ENCODE measurements around the gene GALNT18.

GALNT18 gene

GRCh38 chr11:11500744-11501487 is 120.9 kb downstream of the GALNT18 start:
- no peak for DNase-seq (ENCODE audit: low read depth in 3 of 3)

GRCh38 chr11:11499300-11499699 is 122.5 kb downstream of the GALNT18 start:
- no peak for DNase-seq (ENCODE audit: low read depth in 3 of 3)

GRCh38 chr11:11498195-11498594 is 123.6 kb downstream of the GALNT18 start:
- DNase-seq (ENCODE audit: low read depth in 3 of 3), result no peak

GRCh38 chr11:11496879-11497278 is 124.9 kb downstream of the GALNT18 start:
- DNase-seq (ENCODE audit: low read depth in 3 of 3), result no peak

GRCh38 chr11:11494348-11494747 is 127.5 kb downstream of the GALNT18 start:
- no peak for DNase-seq (ENCODE audit: low read depth in 3 of 3)

- DNase-seq (ENCODE audit: low read depth in 3 of 3), result no peak
Observed at GRCh38 chr11:11493698-11494097, 128.1 kb downstream of the GALNT18 start.

GRCh38 chr11:11491589-11491988 is 130.2 kb downstream of the GALNT18 start:
- DNase-seq (ENCODE audit: low read depth in 3 of 3), result no peak

GRCh38 chr11:11491014-11491413 is 130.8 kb downstream of the GALNT18 start:
- no peak for DNase-seq (ENCODE audit: low read depth in 3 of 3)

- DNase-seq (ENCODE audit: low read depth in 3 of 3), result no peak
Observed at GRCh38 chr11:11486423-11486822, 135.4 kb downstream of the GALNT18 start.

- DNase-seq (ENCODE audit: low read depth in 3 of 3), result no peak
Observed at GRCh38 chr11:11486002-11486401, 135.8 kb downstream of the GALNT18 start.

GRCh38 chr11:11483627-11484026 is 138.2 kb downstream of the GALNT18 start:
- no peak for DNase-seq (ENCODE audit: low read depth in 3 of 3)

- no peak for DNase-seq (ENCODE audit: low read depth in 3 of 3)
Observed at GRCh38 chr11:11482730-11483129, 139.1 kb downstream of the GALNT18 start.

- no peak for DNase-seq (ENCODE audit: low read depth in 3 of 3)
Observed at GRCh38 chr11:11481371-11481770, 140.4 kb downstream of the GALNT18 start.

GRCh38 chr11:11480971-11481370 is 140.8 kb downstream of the GALNT18 start:
- no peak for DNase-seq (ENCODE audit: low read depth in 3 of 3)

GRCh38 chr11:11478687-11479086 is 143.1 kb downstream of the GALNT18 start:
- DNase-seq (ENCODE audit: low read depth in 3 of 3), result no peak

GRCh38 chr11:11477695-11478420 is 143.9 kb downstream of the GALNT18 start:
- no peak for DNase-seq (ENCODE audit: low read depth in 3 of 3)

- no peak for DNase-seq (ENCODE audit: low read depth in 3 of 3)
Observed at GRCh38 chr11:11476971-11477645, 144.7 kb downstream of the GALNT18 start.

GRCh38 chr11:11476499-11476898 is 145.3 kb downstream of the GALNT18 start:
- DNase-seq (ENCODE audit: low read depth in 3 of 3), result no peak

- no peak for DNase-seq (ENCODE audit: low read depth in 3 of 3)
Observed at GRCh38 chr11:11472106-11472505, 149.7 kb downstream of the GALNT18 start.

GRCh38 chr11:11471201-11471600 is 150.6 kb downstream of the GALNT18 start:
- DNase-seq (ENCODE audit: low read depth in 3 of 3), result no peak

- DNase-seq (ENCODE audit: low read depth in 3 of 3), result no peak
Observed at GRCh38 chr11:11468954-11469353, 152.9 kb downstream of the GALNT18 start.

- DNase-seq (ENCODE audit: low read depth in 3 of 3), result no peak
Observed at GRCh38 chr11:11467312-11467711, 154.5 kb downstream of the GALNT18 start.

- no peak for DNase-seq (ENCODE audit: low read depth in 3 of 3)
Observed at GRCh38 chr11:11464555-11464954, 157.2 kb downstream of the GALNT18 start.

All from stimulated activated CD4-positive, alpha-beta T cell treated with anti-CD3 and anti-CD28 coated beads, TNF-alpha, amount 100 ng/mL, for 24 hours (primary cell).